ENCODE data around the gene ALDH16A1. TPM values are rescaled to one million over a fixed set of nuclear protein-coding genes. Genes with fewer than 3 reads are reported as not detected.
A peak's percentile ranks its signal among the peaks of the same experiment; 100 is the strongest.

Gene ALDH16A1
- total and polyA plus RNA-seq, 2 experiments from 2014 or later = 29.9 to 38.7 TPM

GRCh38 chr19:49514151-49514550 lies 61.1 kb downstream of the ALDH16A1 start:
- 79% methylated on average over 21 of the region's 21 CpGs for WGBS (ENCODE audit: low lambda C conversion rate, missing lambda C conversion rate)

GRCh38 chr19:49515767-49516166 lies 62.7 kb downstream of the ALDH16A1 start:
- Histone ChIP-seq H4K20me1 (ENCODE audit: insufficient read depth, poor library complexity, severe bottlenecking) (no peaks in the 10 kb centered on the region), H3K79me2 (peaks cover 40% of the 10 kb centered on the region), H3K4me1 (ENCODE audit: insufficient read depth) (peaks cover 27% of the 10 kb centered on the region), H3K27ac (peak overlapping the region; percentile 59), H3K4me2 (peak overlapping the region; percentile 96), H3K9me3 (ENCODE audit: low read depth) (no peaks in the 10 kb centered on the region), H3K9me2 (replicated peaks; ENCODE audit: insufficient read depth) (no peaks in the 10 kb centered on the region), H3K36me3 (replicated peaks; ENCODE audit: insufficient read depth, low read depth) (no peaks in the 10 kb centered on the region), H3K4me3 (no peak overlapping the region), H3K27me3 (no peaks in the 10 kb centered on the region), H2AFZ (no peak overlapping the region)
- TF ChIP-seq EZH2 (IDR thresholded peaks at IDR 0.05; ENCODE audit: borderline replicate concordance) (no peak), EZH2phosphoT487 (IDR thresholded peaks at IDR 0.05; ENCODE audit: low read depth, severe bottlenecking, unreplicated experiment) (no peak), CTCF (IDR thresholded peaks at IDR 0.05; ENCODE audit: poor library complexity) (no peak)
- DNase-seq (ENCODE audit: low spot score) = peak; percentile 64
- WGBS (ENCODE audit: low lambda C conversion rate, missing lambda C conversion rate) = 74% methylated on average over 4 of the region's 4 CpGs

More at GRCh38 chr19:49514151-49514550, 61.1 kb downstream of the ALDH16A1 start:
- no peak overlapping the region for H2AFZ ChIP-seq
- no peaks in the 10 kb centered on the region for H4K20me1 ChIP-seq (ENCODE audit: insufficient read depth, poor library complexity, severe bottlenecking)
- H3K4me2 ChIP-seq = peak overlapping the region; percentile 96
- H3K4me1 ChIP-seq (ENCODE audit: insufficient read depth) = peaks cover 27% of the 10 kb centered on the region
- no peak for DNase-seq (ENCODE audit: low spot score)
- no peak for TF ChIP-seq EZH2 (IDR thresholded peaks at IDR 0.05; ENCODE audit: borderline replicate concordance)
- no peaks in the 10 kb centered on the region for H3K9me2 ChIP-seq (replicated peaks; ENCODE audit: insufficient read depth)
- peak overlapping the region; percentile 98 for H3K4me3 ChIP-seq
- H3K9me3 ChIP-seq (ENCODE audit: low read depth) = no peaks in the 10 kb centered on the region
- H3K27ac ChIP-seq = peak overlapping the region; percentile 96
- H3K27me3 ChIP-seq = no peaks in the 10 kb centered on the region
- no peaks in the 10 kb centered on the region for H3K36me3 ChIP-seq (replicated peaks; ENCODE audit: insufficient read depth, low read depth)
- peaks cover 40% of the 10 kb centered on the region for H3K79me2 ChIP-seq

GRCh38 chr19:49518033-49518432 lies 65.0 kb downstream of the ALDH16A1 start:
- no peak for DNase-seq (ENCODE audit: low spot score)
- no peak overlapping the region for H2AFZ ChIP-seq
- no peaks in the 10 kb centered on the region for H3K36me3 ChIP-seq (replicated peaks; ENCODE audit: insufficient read depth, low read depth)
- H3K27ac ChIP-seq = no peak overlapping the region
- H3K4me2 ChIP-seq = no peak overlapping the region
- no peaks in the 10 kb centered on the region for H3K27me3 ChIP-seq
- WGBS (ENCODE audit: low lambda C conversion rate, missing lambda C conversion rate) = 91% methylated on average over 3 of the region's 3 CpGs
- no peak overlapping the region for H3K4me3 ChIP-seq
- H3K79me2 ChIP-seq = peaks cover 40% of the 10 kb centered on the region
- no peaks in the 10 kb centered on the region for H4K20me1 ChIP-seq (ENCODE audit: insufficient read depth, poor library complexity, severe bottlenecking)
- H3K9me2 ChIP-seq (replicated peaks; ENCODE audit: insufficient read depth) = no peaks in the 10 kb centered on the region
- TF ChIP-seq EZH2phosphoT487 (IDR thresholded peaks at IDR 0.05; ENCODE audit: low read depth, severe bottlenecking, unreplicated experiment) (no peak), EZH2 (IDR thresholded peaks at IDR 0.05; ENCODE audit: borderline replicate concordance) (no peak)
- no peaks in the 10 kb centered on the region for H3K9me3 ChIP-seq (ENCODE audit: low read depth)
- H3K4me1 ChIP-seq (ENCODE audit: insufficient read depth) = peaks cover 16% of the 10 kb centered on the region

MicroRNAs encoded within 50 kb of the gene (microRNA counts, 767-probe panel; counts per million panel counts)
- not detected for microRNA hsa-miR-150-5p

Small RNA genes lying within 50 kb of the gene (microRNA-seq; reads per million reads assigned to microRNA genes)
- gene MIR150 = 7.6 reads per million, percentile 19 among the genes with 10 or more reads in this experiment

Small RNA genes lying within 50 kb of the gene (small RNA-seq; reads per million reads assigned to genes)
- gene COX6CP7 (not detected), gene MIR150 (not detected), gene SNORD32A (not detected), gene SNORD33 (not detected), gene SNORD34 (not detected), gene SNORD35A (not detected), gene SNORD35B (not detected)

Other genes starting within 250 kb of the ALDH16A1 start
- gene SLC6A16, start 128.0 kb upstream of the ALDH16A1 start, total RNA-seq = 0.27 TPM in 1 of 2 replicates, not detected in the other
- 0.27 and 1.1 TPM in 2 replicates for gene SLC6A16, start 128.0 kb upstream of the ALDH16A1 start, polyA plus RNA-seq
- 0.27 and 1.9 TPM in 2 replicates for gene CD37, start 117.8 kb upstream of the ALDH16A1 start, total RNA-seq
- gene CD37, start 117.8 kb upstream of the ALDH16A1 start, polyA plus RNA-seq = 6.6 and 12.4 TPM in 2 replicates
- gene TEAD2, start 90.8 kb upstream of the ALDH16A1 start, total RNA-seq = 35.4 and 42.2 TPM in 2 replicates
- 36.1 and 41.4 TPM in 2 replicates for gene TEAD2, start 90.8 kb upstream of the ALDH16A1 start, polyA plus RNA-seq
- gene DKKL1, start 89.3 kb upstream of the ALDH16A1 start, total RNA-seq = 2.2 and 2.9 TPM in 2 replicates
- 4.0 and 6.0 TPM in 2 replicates for gene DKKL1, start 89.3 kb upstream of the ALDH16A1 start, polyA plus RNA-seq
- not detected in 2 replicates for gene KASH5, start 65.0 kb upstream of the ALDH16A1 start, total RNA-seq
- gene KASH5, start 65.0 kb upstream of the ALDH16A1 start, polyA plus RNA-seq = not detected in 2 replicates
- gene PTH2, start 29.8 kb upstream of the ALDH16A1 start, total RNA-seq = not detected in 2 replicates
- gene PTH2, start 29.8 kb upstream of the ALDH16A1 start, polyA plus RNA-seq = not detected in 2 replicates
- gene GFY, start 27.8 kb upstream of the ALDH16A1 start, total RNA-seq = not detected in 2 replicates
- gene GFY, start 27.8 kb upstream of the ALDH16A1 start, polyA plus RNA-seq = not detected in 2 replicates
- gene SLC17A7, start 11.7 kb upstream of the ALDH16A1 start, total RNA-seq = 0.13 TPM in 1 of 2 replicates, not detected in the other
- 0.51 TPM in 1 of 2 replicates, not detected in the other for gene SLC17A7, start 11.7 kb upstream of the ALDH16A1 start, polyA plus RNA-seq
- 72.1 and 73.2 TPM in 2 replicates for gene PIH1D1, start 1.4 kb upstream of the ALDH16A1 start, total RNA-seq
- 79.8 and 98.9 TPM in 2 replicates for gene PIH1D1, start 1.4 kb upstream of the ALDH16A1 start, polyA plus RNA-seq
- gene FLT3LG, start 21.0 kb downstream of the ALDH16A1 start, total RNA-seq = 0.24 and 1.3 TPM in 2 replicates
- gene FLT3LG, start 21.0 kb downstream of the ALDH16A1 start, polyA plus RNA-seq = 2.8 and 3.0 TPM in 2 replicates
- gene RPL13A, start 34.4 kb downstream of the ALDH16A1 start, total RNA-seq = 1,997 and 2,349 TPM in 2 replicates
- gene RPL13A, start 34.4 kb downstream of the ALDH16A1 start, polyA plus RNA-seq = 904 and 953 TPM in 2 replicates
- 3,532 and 3,955 TPM in 2 replicates for gene RPS11, start 43.2 kb downstream of the ALDH16A1 start, total RNA-seq
- gene RPS11, start 43.2 kb downstream of the ALDH16A1 start, polyA plus RNA-seq = 672 and 689 TPM in 2 replicates
- gene FCGRT, start 59.4 kb downstream of the ALDH16A1 start, total RNA-seq = 313 and 321 TPM in 2 replicates
- gene FCGRT, start 59.4 kb downstream of the ALDH16A1 start, polyA plus RNA-seq = 509 and 519 TPM in 2 replicates
- 20.5 and 25.8 TPM in 2 replicates for gene RCN3, start 74.8 kb downstream of the ALDH16A1 start, total RNA-seq
- 81.4 and 85.4 TPM in 2 replicates for gene RCN3, start 74.8 kb downstream of the ALDH16A1 start, polyA plus RNA-seq
- gene NOSIP, start 127.3 kb downstream of the ALDH16A1 start, total RNA-seq = 43.4 and 52.8 TPM in 2 replicates
- 92.4 and 93.9 TPM in 2 replicates for gene NOSIP, start 127.3 kb downstream of the ALDH16A1 start, polyA plus RNA-seq
- 6.0 and 10.2 TPM in 2 replicates for gene PRRG2, start 128.1 kb downstream of the ALDH16A1 start, total RNA-seq
- 4.0 and 4.3 TPM in 2 replicates for gene PRRG2, start 128.1 kb downstream of the ALDH16A1 start, polyA plus RNA-seq
- gene PRR12, start 138.0 kb downstream of the ALDH16A1 start, total RNA-seq = 2.1 and 3.7 TPM in 2 replicates
- 2.7 and 3.0 TPM in 2 replicates for gene PRR12, start 138.0 kb downstream of the ALDH16A1 start, polyA plus RNA-seq
- 19.2 and 32.6 TPM in 2 replicates for gene RRAS, start 186.9 kb downstream of the ALDH16A1 start, total RNA-seq
- 107 and 125 TPM in 2 replicates for gene RRAS, start 186.9 kb downstream of the ALDH16A1 start, polyA plus RNA-seq
- 9.8 and 18.6 TPM in 2 replicates for gene SCAF1, start 189.0 kb downstream of the ALDH16A1 start, total RNA-seq
- gene SCAF1, start 189.0 kb downstream of the ALDH16A1 start, polyA plus RNA-seq = 12.4 and 12.6 TPM in 2 replicates
- 39.2 and 55.6 TPM in 2 replicates for gene IRF3, start 212.6 kb downstream of the ALDH16A1 start, total RNA-seq
- gene IRF3, start 212.6 kb downstream of the ALDH16A1 start, polyA plus RNA-seq = 38.8 and 41.8 TPM in 2 replicates
- gene BCL2L12, start 212.7 kb downstream of the ALDH16A1 start, total RNA-seq = 4.9 and 13.8 TPM in 2 replicates
- 28.3 and 32.5 TPM in 2 replicates for gene BCL2L12, start 212.7 kb downstream of the ALDH16A1 start, polyA plus RNA-seq
- gene PRMT1, start 224.0 kb downstream of the ALDH16A1 start, total RNA-seq = 189 and 195 TPM in 2 replicates
- 175 and 180 TPM in 2 replicates for gene PRMT1, start 224.0 kb downstream of the ALDH16A1 start, polyA plus RNA-seq
- 0.12 and 0.50 TPM in 2 replicates for gene ADM5, start 236.4 kb downstream of the ALDH16A1 start, total RNA-seq
- gene ADM5, start 236.4 kb downstream of the ALDH16A1 start, polyA plus RNA-seq = not detected in 2 replicates
- 6.2 and 6.7 TPM in 2 replicates for gene CPT1C, start 237.9 kb downstream of the ALDH16A1 start, total RNA-seq
- gene CPT1C, start 237.9 kb downstream of the ALDH16A1 start, polyA plus RNA-seq = 6.8 and 10.0 TPM in 2 replicates